Thoracic aorta (tissue), 2 donors: ENCODE results near the gene PDHX. TPM values are rescaled to one million over a fixed set of nuclear protein-coding genes. Genes with fewer than 3 reads are reported as not detected.
"Not testable (repeated sequence)": the region's sequence is repeated elsewhere in the genome, so short reads cannot be mapped to it uniquely, and the experiment has no call there.

ENCODE experiments used
- ATAC-seq: fragments of 150-250 bp; one replicate; pipeline ENCODE4 v1.8.0; 2017; ENCODE audit warnings: low read depth; ENCODE audit not compliant: insufficient number of reproducible peaks, low FRiP score
- DNase-seq: peaks from one replicate; pipeline ENCODE4 v3.0.0-alpha.2; 2020; ENCODE audit warnings: low spot score
- H3K27ac ChIP-seq, 2 donors: fragments of 200-600 bp; sonication (generic); 1 replicate in 1 of 2; 2 replicates in 1 of 2; pipeline ENCODE4 v1.5.1; 2016; ENCODE audit warnings: mild to moderate bottlenecking in 2 of 2, moderate library complexity in 2 of 2
- H3K27me3 ChIP-seq: fragments of 200-600 bp; sonication (generic); replicated peaks from 2 replicates; pipeline ENCODE4 v1.6.0; 2016; ENCODE audit warnings: mild to moderate bottlenecking; ENCODE audit not compliant: insufficient read depth
- H3K36me3 ChIP-seq: fragments of 200-600 bp; sonication (generic); one replicate; pipeline ENCODE4 v1.5.1; 2016
- H3K4me1 ChIP-seq, 2 donors: fragments of 200-600 bp; sonication (generic); 1 replicate in 1 of 2; 2 replicates in 1 of 2; pipeline versions ENCODE4 v1.5.1 to v1.6.0; 2016; ENCODE audit warnings: low read depth in 2 of 2, mild to moderate bottlenecking in 1 of 2; ENCODE audit not compliant: control insufficient read depth in 1 of 2
- H3K4me3 ChIP-seq: fragments of 200-600 bp; sonication (generic); 2 replicates; pipeline ENCODE4 v1.5.1; 2016; ENCODE audit warnings: mild to moderate bottlenecking
- H3K9me3 ChIP-seq: fragments of 200-600 bp; sonication (generic); 2 replicates; pipeline ENCODE4 v1.5.1; 2016
- CTCF ChIP-seq: fragments of 200-600 bp; sonication (generic); IDR thresholded peaks from one replicate; pipeline ENCODE4 v1.5.1; 2019; ENCODE audit warnings: antibody characterized with exemption
- total RNA-seq, 2 donors: library from RNA; depleted of rRNA; stranded (reverse); fragments of >200 nt; gene quantifications; one replicate each; pipeline versions ENCODE4 v1.1.0 to v1.2.3, GENCODE V29; 2016

Gene PDHX
- total RNA-seq, 2 donors from 2014 or later = 19.8 to 27.5 TPM

- no peak overlapping the region for H3K27ac ChIP-seq
- DNase-seq = no peak
- no peaks in the 10 kb centered on the region for H3K36me3 ChIP-seq
- no peaks in the 10 kb centered on the region for H3K9me3 ChIP-seq
- no peak for TF ChIP-seq CTCF
- no peaks in the 10 kb centered on the region for H3K27me3 ChIP-seq
- no peak for ATAC-seq
- no peak overlapping the region for H3K4me3 ChIP-seq
- no peaks in the 10 kb centered on the region for H3K4me1 ChIP-seq
Measured at GRCh38 chr11:34891611-34892010, 24.8 kb upstream of the PDHX start.

DNA sequence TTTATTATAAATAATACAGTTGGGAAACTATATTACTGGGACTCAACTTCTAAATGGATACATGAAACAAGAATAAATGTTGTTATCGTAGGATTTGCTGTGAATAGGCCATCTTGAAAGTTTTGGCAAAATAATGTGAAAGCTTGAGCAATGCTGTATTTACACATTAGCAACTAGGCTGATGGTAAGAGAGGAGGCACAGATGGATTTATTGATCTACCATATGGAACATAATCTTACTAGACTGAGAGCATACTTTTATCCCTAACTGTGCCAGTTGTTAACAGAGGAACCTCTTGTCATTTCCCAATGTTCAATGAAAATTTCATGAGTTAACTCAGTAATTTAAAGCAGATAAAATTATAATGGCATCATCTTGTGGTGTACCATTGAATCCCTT lies 23.0 kb upstream of the PDHX start:
- H3K4me1 ChIP-seq = no peaks in the 10 kb centered on the region
- no peak overlapping the region for H3K27ac ChIP-seq
- DNase-seq = no peak
- no peaks in the 10 kb centered on the region for H3K9me3 ChIP-seq
- H3K36me3 ChIP-seq = no peaks in the 10 kb centered on the region
- ATAC-seq = no peak
- H3K4me3 ChIP-seq = no peak overlapping the region
- no peak for TF ChIP-seq CTCF
- no peaks in the 10 kb centered on the region for H3K27me3 ChIP-seq

- H3K4me1 ChIP-seq, H3K4me3 ChIP-seq, DNase-seq, ATAC-seq, H3K27me3 ChIP-seq, H3K27ac ChIP-seq, H3K36me3 ChIP-seq: not testable (repeated sequence)
- peaks cover 20% of the 10 kb centered on the region for H3K9me3 ChIP-seq
Measured at GRCh38 chr11:34896191-34896590, 20.2 kb upstream of the PDHX start.

- no peaks in the 10 kb centered on the region for H3K27me3 ChIP-seq
- no peak for DNase-seq
- TF ChIP-seq CTCF = no peak
- H3K9me3 ChIP-seq = peaks cover 21% of the 10 kb centered on the region
- no peaks in the 10 kb centered on the region for H3K36me3 ChIP-seq
- no peak overlapping the region for H3K4me3 ChIP-seq
- H3K4me1 ChIP-seq = no peaks in the 10 kb centered on the region
- H3K27ac ChIP-seq = no peak overlapping the region
- no peak for ATAC-seq
Measured at GRCh38 chr11:34897171-34897870, 19.1 kb upstream of the PDHX start.

- no peak for ATAC-seq
- no peak for TF ChIP-seq CTCF
Measured at GRCh38 chr11:34898474-34898873, 17.9 kb upstream of the PDHX start.

DNA sequence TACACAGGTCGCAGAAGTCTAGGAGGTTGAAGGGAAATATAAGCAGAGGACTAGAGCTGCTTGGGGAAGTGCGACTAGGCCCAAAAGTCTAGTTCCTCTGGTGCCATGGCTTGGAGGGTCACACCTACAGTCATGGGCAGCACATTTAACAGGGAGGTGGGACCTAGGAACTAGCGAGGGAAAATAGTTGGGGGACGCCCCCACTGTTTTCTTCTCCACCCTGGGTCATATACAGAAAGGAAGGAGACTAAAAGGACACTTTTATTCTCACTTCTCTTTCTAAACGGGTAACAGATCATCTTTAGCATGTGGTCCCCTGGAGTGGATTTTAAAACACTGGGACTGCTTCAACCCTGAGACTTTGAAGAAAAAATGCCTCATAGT lies 16.8 kb upstream of the PDHX start:
- no peaks in the 10 kb centered on the region for H3K4me1 ChIP-seq
- no peak for ATAC-seq
- no peak for DNase-seq
- H3K36me3 ChIP-seq = no peaks in the 10 kb centered on the region
- H3K9me3 ChIP-seq = peaks cover 21% of the 10 kb centered on the region
- no peak for TF ChIP-seq CTCF
- H3K4me3 ChIP-seq = no peak overlapping the region
- no peaks in the 10 kb centered on the region for H3K27me3 ChIP-seq
- H3K27ac ChIP-seq = no peak overlapping the region

More at GRCh38 chr11:34898474-34898873, 17.9 kb upstream of the PDHX start:
- no peak for DNase-seq
- H3K36me3 ChIP-seq = no peaks in the 10 kb centered on the region
- no peaks in the 10 kb centered on the region for H3K27me3 ChIP-seq
- peaks cover 21% of the 10 kb centered on the region for H3K9me3 ChIP-seq
- no peak overlapping the region for H3K4me3 ChIP-seq
- H3K4me1 ChIP-seq = no peaks in the 10 kb centered on the region
- no peak overlapping the region for H3K27ac ChIP-seq
